HG02623 (cell line): ENCODE data around the gene DNMT1.
"Not testable (repeated sequence)": the region's sequence is repeated elsewhere in the genome, so short reads cannot be mapped to it uniquely, and the experiment has no call there.

ENCODE experiments used
- ATAC-seq: cut with Tn5 transposase; IDR thresholded peaks from one replicate; pipeline ENCODE4 v1.9.1; 2021; ENCODE audit warnings: moderate library complexity; ENCODE audit not compliant: unreplicated experiment

Gene DNMT1

DNA sequence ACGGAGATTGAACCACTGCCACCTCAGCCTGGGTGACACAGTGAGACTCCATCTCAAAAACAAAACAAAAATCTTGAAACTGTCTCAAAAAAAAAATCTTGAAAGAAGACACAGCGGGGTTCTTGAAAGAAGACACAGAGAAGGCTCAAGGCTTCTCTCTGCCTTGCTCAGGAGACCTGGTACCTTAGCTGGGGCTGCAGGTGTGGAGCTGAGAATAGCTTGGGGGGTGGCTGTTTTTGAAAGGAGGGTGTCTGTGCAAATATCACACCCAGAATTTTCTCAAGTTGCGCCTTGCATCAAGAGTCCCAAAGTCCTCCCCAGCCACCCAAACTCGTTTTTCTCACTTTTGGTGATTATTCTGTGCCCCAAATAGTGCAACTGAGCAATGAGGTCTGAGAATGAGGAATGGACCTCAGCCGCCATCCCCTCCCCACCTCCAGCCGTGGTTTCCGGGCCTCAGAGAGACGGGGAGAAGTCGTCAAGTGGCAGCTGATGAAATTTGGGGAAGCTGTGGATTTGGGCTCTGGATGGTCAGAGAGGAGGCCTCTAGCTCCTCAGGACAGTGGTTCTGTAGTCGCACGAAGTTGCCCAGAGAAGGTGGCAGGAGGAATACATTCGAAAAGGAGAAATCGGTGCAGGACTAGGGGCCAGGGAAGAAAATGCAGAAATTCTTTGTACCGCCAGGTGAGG lies 27.6 kb upstream of the DNMT1 start:
- ATAC-seq, result no peak

GRCh38 chr19:10220695-10221094 lies 25.9 kb upstream of the DNMT1 start:
- ATAC-seq, result no peak

DNA sequence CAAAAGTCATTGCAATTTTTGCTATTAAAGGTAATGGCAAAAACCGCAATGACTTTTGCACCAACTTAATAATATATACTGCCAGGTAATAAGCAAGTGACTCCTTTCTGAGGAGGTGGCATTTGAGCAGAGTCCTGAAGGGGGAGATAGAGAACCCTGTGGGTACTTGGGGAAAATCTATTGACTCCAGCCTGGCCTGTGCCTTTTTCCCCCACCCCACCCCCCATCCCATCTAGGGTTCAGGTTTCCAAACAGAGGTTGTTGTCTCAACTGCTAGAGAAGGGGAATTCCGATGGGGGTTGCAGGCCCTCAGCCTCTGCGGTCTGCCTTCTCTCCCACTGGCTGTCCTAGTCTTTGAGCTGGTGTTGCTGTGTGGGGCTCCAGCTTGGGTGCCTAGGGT lies 24.9 kb upstream of the DNMT1 start:
- ATAC-seq, result no peak

- ATAC-seq, result no peak
Measured at GRCh38 chr19:10217085-10217484, 22.3 kb upstream of the DNMT1 start.

DNA sequence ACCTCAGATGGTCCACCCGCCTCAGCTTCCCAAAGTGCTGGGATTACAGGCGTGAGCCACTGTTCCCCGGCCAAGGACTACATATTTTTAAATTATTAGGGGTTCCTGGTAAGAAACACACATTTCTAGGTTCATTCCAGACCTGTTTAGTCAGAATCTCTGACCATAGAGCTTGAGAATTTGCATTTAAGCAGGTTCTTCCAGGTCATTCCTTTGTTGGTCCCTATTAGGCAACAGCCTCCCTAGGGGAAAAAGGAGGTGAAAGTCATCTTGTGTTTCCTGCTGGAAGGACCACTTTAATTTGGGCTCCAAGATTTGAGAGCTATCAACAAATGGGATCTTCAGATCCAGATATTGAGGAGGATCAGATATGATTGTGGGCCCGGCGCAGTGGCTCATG lies 20.0 kb upstream of the DNMT1 start:
- ATAC-seq, result no peak

DNA sequence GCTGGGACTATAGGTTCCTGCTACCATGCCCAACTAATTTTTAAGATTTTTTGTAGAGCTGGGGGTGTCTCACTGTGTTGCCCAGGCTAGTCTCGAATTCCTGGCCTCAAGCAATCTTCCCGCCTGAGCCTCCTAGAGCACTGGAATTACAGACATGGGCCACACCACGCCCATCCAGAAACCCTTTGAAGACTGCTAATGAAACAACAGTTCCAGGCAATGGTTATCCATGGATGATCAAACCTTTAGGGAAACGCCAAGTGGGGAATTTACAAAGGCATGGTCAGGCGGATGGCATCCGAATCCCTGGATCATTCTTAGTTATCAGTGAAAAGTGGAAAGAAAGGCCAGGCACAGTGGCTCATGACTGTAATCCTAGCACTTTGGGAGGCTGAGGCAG lies 16.9 kb upstream of the DNMT1 start:
- ATAC-seq, result no peak

DNA sequence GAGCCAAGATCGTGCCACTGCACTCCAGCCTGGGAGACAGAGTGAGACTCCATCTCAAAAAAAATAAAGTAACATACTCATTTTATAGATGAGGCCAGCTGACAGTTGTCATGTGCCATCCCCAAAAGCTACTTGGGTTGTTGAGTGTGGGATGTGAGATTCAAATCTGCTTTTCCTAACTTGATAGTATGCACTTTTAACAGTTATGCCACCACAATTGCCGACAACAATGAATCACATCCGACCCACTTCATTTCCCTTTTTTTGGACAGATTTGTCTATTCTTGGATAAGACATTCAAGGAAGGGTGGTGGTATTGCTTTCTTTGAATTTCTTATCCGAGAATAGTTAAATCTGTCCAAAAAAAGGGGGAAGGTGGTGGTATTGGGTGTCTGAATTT lies 16.3 kb upstream of the DNMT1 start:
- no peak for ATAC-seq

DNA sequence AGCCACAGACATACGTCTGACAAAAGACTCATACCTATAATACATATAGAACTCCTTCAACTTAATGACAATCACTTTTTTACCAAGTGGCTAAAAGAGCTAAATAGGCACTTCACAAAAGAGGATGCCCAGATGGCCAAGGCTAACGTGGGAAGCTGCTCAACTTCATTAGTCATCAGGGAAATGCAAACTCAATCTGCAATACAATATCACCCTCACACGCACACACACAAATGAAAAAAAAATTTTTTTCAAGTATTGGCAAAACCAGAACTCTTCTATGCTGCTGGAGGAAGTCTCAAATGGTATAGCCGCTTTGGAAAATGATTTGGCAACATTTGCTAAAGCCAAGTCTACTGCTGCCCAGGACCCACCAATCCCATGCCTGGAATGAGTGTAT lies 14.6 kb upstream of the DNMT1 start:
- ATAC-seq, result no peak

DNA sequence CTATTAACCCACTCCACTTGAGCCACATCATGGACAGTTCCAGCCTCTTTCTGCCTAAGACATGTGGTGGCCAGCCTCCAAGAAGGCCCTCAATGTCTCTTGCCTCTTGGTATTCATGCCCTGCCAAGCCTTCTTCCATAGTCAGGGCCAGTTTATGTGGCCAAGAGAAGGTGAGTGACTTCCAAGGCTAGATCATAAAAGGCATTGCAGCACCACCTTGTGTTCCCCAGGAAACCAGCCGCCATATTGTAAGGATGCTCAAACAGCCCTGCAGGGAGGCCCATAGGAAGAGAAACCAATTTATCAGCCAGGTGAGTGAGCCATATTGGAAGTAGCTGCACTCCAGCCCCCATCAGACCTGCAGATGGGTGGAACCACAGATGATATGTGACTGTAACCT lies 12.3 kb upstream of the DNMT1 start:
- ATAC-seq, result no peak

DNA sequence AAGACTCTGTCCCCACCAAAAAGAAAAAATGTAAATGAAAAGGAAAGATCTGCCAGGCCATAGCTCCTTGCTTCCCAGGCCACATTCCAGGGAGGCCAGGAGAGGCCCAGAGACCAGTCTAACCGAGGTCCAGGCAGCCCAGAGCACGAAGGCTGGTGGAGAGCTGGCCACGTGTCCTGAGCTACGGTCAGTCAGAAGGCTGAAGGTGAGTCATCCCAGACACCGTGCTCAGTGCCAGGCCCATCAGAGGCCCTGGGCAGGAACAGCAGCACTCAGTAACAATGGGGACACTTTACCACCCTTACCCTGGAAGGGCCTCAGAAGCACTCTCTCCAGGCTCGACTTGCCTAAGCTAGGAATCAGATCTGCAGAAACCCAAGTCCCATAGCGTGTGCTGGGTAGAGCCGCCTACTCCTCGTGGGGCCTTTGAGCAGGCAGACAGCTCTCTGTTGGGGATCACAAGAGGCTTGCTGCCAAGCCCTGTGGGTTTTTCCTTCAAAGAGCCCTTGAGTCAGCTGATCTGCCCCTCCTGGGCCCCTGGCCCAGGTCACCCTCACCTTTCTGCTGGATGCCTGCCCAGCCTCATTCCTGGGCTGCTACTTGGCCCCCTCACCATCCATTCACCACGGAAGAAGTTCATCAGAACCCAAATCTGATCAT lies 11.6 kb upstream of the DNMT1 start:
- no peak for ATAC-seq

DNA sequence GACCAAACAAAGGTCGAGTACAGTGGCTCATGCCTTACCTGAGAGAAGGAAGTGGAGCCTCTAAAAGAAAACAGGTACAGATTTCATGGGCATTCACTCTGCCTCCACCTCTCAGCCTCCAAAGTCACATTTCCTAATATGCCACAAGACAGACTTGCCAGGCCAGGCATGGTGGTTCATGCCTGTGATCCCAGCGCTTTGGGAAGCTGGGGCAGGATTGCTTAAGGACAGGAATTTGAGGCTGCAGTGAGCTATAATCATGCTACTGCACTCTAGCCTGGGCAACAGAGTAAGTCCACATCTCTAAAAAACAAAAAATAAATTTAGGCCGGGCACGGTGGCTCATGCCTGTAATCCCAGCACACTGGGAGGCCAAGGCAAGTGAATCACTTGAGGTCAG lies 10.9 kb upstream of the DNMT1 start:
- no peak for ATAC-seq

DNA sequence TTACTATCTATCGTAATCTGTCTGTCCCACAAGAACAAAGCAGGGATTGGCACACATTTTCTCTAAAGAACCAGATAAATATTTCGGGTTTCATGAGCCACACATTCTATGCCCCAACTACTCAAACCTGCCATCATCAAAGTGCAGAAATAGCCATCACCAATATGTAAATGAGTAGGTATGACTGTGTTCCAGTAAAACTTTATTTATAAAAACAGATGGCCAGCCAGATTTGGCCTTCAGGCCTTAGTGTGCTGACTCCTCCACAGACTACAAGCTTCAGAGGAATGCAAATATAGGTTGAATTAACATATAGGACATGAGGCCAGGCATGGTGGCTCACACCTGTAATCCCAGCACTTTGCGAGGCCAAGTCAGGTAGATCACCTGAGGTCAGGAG lies 8.9 kb upstream of the DNMT1 start:
- ATAC-seq, result no peak

GRCh38 chr19:10201176-10201575 lies 6.4 kb upstream of the DNMT1 start:
- ATAC-seq, result no peak

- not testable (repeated sequence) for ATAC-seq
Measured at GRCh38 chr19:10200101-10200500, 5.3 kb upstream of the DNMT1 start.

- not testable (repeated sequence) for ATAC-seq
Measured at GRCh38 chr19:10198889-10199644, 4.3 kb upstream of the DNMT1 start.

- ATAC-seq, result no peak
Measured at GRCh38 chr19:10195199-10195519, 406 bp upstream of the DNMT1 start.

- ATAC-seq, result peak; percentile 5
Measured at GRCh38 chr19:10193790-10194499, 808 bp downstream of the DNMT1 start.

GRCh38 chr19:10192922-10193321 lies 1.8 kb downstream of the DNMT1 start:
- no peak for ATAC-seq

GRCh38 chr19:10191347-10191746 lies 3.4 kb downstream of the DNMT1 start:
- ATAC-seq, result no peak

GRCh38 chr19:10190026-10190425 lies 4.7 kb downstream of the DNMT1 start:
- ATAC-seq, result no peak

GRCh38 chr19:10189616-10190015 lies 5.1 kb downstream of the DNMT1 start:
- ATAC-seq, result no peak

- no peak for ATAC-seq
Measured at GRCh38 chr19:10187315-10187714, 7.4 kb downstream of the DNMT1 start.
